HG03095 (cell line): Measurements from ENCODE around the gene TYW1B.
"Not testable (repeated sequence)": the region's sequence is repeated elsewhere in the genome, so short reads cannot be mapped to it uniquely, and the experiment has no call there.

Experiments
- ATAC-seq: cut with Tn5 transposase; IDR thresholded peaks from one replicate; pipeline ENCODE4 v1.9.1; 2021; ENCODE audit warnings: moderate library complexity; ENCODE audit not compliant: unreplicated experiment

TYW1B gene

DNA sequence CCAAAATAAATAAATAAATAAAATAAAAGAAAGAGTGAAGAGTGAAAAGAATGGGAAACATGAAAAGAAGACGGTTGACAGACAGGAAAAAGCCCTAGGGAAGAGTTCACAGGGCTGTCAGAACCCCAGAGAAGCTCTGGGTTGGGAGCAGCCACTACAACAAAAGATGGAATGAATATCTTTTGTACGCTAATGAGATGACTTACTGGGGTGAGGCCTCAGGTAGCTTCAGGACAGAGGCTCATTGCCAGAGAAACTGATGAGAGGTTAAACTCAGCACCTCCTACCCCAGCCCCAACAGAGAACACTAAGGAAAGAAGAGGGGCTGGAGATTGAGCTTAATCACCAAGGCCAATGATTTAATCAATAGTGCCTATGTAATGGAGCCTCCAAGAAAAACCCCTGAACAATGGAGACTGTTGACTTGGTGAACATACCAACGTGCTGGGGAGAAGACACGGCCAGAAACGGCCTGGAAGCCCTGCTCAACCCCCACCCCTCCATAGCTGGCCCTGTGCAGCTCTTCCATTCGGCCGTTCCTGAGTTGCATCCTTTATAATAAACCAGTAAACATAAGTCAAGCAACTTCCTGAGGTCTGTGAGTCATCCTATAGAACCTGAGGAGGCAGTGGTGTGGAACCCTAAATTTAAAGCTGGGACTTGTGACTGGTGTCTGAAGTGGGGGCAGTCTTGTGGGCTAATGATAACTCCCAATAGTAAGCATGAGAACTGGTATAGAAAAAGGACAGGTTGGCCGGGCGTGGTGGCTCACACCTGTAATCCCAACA, 11.4 kb downstream of the TYW1B start:
- not testable (repeated sequence) for ATAC-seq

DNA sequence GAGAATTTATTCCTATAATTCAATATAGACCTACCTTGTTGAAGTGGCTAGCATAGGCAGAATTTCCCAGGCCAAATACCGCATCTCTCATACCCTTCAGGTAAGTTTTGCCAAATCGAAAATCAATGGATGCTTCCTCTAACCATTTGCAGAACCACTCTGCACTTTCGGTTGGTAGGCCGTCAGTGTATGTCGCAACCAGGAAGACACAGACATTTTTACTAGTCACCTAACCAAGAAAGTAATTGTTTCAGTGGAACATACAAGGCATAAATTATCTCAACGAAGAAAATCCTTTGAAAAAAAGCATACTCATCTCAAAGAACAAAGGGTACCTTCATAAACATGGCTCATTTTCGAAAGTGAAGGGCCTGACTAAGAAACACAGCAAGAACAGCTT, 17.6 kb downstream of the TYW1B start:
- ATAC-seq: not testable (repeated sequence)

DNA sequence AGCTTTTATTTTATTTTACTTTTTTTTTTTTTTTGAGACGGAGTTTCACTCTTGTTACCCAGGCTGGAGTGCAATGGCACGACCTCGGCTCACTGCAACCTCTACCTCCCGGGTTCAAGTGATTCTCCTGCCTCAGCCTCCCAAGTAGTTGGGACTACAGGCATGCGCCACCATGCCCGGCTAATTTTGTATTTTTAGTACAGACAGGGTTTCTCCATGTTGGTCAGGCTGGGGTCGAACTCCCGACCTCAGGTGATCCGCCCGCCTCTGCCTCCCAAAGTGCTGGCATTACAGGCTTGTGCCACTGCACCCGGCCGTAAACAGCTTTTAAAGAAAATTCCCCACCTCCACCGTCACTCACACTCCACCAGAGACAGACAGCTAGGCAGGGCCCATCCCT, 19.5 kb downstream of the TYW1B start:
- ATAC-seq: not testable (repeated sequence)

DNA sequence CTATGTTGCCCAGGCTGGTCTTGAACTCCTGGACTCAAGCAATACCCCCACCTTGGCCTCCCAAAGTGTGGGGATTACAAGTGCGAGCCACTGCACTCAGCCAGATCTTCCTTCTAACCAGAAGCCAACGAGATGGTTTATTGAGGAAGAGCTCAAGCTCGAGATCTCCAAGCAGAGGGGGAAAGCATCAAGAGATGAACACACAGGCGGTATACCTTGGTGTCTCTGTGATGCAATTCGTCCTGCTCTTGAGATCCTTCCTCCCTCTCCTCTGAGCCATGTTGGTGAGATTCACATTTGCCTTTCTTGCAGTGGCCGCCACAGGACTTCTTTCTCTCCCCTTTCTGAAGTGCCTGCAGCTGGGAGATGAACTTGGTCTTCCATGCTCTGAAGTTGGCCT, 21.1 kb downstream of the TYW1B start:
- not testable (repeated sequence) for ATAC-seq

DNA sequence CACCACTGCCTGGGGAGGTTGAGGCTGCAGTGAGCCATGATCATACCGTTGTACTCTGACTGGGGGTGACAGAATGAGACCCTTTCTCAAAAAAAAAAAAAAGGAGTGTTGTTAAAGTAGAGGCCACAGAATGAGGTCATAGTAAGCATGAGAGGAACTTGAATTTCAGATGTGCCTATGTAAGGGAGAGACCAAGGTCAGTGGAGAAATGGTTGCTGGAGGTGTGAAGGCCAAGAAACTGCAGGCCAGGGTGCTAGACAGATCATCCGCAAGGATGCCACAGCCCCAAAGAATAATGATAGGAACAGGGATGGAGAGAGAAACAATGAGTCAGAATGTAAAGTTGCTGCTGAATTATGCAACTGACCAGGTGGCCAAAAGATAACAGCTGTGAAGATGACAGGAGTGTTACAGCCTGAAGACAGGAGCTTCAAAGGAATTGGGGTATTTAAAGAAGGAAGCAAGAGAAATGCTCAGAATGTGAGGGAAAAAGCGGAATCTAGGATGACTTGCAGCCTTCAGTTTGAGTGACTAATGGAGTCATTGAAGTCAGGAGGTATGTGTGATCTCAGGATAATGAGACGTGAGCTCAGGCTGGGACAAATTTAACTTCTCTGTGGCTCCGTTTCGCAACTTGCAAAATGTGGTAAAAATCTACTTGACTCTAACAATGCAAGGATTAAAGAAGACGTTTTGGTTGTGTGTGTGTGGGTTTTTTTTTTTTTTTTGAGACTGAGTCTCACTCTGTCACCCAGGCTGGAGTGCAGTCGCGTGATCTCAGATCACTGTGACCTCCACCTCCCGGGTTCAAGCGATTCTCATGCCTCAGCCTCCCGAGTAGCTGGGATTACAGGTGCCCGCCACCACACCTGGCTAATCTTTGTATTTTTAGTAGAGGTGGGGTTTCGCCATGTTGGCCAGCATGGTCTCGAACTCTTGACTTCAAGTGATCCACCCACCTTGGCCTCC, 22.2 kb downstream of the TYW1B start:
- ATAC-seq: no peak

DNA sequence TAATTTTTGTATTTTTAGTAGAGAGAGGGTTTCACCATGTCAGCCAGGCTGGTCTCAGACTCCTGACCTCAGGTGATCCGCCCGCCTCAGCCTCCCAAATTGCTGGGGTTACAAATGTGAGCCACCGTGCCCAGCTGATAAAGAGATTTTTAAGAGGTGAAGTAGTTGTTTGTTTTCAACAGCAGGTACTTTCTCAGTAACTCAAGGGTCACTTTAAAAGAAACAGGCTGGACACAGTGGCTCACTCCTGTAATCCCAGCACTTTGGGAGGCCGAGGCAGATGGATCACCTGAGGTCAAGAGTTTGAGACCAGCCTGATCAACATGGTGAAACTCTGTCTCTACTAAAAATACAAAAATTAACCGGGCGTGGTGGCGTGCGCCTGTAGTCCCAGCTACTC, 24.2 kb downstream of the TYW1B start:
- ATAC-seq: not testable (repeated sequence)

DNA sequence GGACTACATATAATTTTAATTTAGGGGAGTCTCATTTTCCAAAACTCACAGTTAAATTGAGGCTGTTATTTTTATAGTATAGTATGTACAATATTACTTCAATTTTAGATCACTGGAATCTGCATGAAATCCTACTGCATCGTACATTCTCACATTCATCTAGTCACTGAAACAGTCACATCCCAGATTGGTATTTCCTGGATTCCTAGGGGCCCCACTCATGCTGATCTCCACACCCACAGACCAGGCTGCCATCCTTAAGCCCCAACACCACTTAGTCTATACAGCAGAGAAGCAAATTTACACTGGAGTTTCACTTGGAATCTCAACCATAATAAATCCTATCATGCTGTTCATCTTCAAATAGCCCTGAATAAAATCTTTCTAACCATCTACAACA, 26.4 kb downstream of the TYW1B start:
- not testable (repeated sequence) for ATAC-seq

DNA sequence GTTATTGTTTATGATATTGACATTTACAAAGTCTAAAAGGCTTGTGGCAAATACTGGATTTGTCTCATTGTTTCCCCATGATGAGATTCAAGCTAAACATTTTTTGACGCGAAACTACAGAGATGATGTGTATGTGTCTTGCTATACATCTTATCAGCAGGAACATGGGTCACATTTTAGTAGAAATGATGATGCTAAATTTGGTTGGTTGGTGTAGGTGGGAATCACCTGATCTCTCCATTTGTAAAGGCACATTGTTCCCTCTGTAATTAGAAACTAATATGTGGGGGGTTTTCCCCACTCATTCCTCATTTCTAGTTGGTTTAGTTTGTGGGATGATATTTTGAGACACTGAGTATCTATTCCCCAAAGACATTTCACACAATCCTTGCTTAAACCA, 32.6 kb downstream of the TYW1B start:
- ATAC-seq: not testable (repeated sequence)

DNA sequence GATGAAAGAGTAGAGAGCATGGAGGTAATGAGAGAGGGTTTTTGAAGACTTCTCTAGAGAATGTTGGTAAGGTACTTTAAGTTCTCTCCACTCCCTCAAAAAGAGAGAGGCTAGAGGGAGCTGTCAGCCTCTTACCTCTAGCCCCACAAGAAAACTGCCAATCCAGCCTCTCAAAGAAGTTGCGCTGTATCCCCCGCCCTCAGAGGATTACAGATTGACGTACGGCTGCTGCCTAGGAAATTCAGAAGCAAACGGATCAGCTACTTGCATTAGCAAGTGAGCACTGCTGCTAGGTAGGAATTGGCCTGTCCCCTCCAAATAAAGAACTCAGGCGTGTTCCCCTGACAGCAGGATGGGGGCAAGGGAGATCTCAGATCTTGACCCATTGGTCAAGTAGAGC, 34.2 kb downstream of the TYW1B start:
- no peak for ATAC-seq

DNA sequence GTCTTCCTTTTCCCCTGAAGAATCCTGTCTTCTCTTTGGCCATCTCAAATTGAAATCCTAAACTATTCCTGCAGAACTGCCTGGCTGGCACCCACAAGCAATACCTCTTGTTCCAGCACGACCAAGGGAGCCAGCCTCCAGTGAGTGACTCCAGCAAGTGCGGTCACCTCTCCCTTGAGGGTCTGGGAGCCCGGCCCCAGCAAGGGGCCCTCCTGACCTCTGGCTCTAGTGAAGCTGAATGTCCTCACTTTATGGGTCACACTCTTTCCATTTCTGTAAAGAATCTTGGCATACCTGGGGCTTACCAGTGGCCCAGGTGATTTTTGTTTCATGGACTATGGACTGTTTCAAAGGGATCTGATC, 37.3 kb downstream of the TYW1B start:
- ATAC-seq: not testable (repeated sequence)

DNA sequence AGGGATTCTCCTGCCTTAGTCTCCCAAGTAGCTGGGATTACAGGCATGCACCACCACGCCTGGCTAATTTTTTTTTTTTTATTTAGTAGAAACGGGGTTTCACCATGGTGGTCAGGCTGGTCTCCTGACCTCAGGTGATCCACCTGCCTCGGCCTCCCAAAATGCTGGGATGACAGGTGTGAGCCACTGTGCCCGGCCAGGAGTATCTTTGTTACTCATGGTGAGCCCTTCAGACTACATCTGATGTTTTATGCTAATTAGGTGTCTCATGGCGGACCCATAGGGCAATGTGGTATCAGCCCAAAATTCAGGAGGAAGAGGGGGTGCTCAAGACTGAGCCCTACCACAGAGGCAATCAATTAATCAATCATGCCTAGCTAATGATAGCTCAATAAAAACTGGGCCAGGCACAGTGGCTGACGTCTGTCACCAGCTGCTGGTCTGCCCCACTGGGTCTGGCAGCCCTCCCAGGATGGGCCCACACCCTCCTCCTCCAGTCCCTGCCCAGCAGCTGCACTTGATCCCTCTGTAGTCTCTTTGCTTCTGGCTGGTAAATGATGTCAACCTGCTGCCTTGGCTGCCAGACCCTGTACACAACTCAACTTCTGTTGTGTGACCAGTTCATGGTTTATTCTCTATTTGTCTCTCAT, 37.8 kb downstream of the TYW1B start:
- ATAC-seq: not testable (repeated sequence)

DNA sequence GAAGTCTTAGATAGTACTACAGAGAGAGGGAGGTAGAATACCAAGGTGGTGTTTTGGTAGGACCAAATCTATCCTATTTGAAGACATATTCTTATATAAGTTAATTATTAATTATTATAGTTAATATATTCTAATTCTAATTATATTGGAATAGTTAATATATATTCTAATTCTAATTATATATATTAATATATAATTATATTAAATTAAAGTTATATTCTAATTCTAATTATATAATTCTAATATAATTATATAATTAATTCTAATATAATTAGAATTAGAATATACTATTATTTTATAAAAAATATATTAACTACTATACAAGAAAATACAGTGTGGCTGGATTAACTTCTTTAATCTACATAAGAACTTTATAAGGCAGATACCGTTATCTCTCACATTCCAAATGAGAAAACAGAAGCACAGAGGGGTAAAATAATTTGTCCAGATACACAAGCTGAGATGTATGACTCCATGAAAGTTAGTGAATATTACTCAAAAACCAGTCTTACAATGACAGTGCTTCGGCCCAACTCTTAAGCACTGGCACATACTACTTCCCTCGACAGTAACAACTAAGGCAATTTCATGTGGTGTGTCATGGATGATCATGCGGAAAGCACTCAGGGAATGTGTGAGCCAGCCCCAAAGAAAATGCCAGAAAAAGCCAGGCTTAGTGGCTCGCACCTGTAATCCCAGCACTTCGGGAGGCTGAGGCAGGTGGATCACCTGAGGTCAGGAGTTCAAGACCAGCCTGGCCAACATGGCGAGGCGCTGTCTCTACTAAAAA, 42.6 kb downstream of the TYW1B start:
- no peak for ATAC-seq

DNA sequence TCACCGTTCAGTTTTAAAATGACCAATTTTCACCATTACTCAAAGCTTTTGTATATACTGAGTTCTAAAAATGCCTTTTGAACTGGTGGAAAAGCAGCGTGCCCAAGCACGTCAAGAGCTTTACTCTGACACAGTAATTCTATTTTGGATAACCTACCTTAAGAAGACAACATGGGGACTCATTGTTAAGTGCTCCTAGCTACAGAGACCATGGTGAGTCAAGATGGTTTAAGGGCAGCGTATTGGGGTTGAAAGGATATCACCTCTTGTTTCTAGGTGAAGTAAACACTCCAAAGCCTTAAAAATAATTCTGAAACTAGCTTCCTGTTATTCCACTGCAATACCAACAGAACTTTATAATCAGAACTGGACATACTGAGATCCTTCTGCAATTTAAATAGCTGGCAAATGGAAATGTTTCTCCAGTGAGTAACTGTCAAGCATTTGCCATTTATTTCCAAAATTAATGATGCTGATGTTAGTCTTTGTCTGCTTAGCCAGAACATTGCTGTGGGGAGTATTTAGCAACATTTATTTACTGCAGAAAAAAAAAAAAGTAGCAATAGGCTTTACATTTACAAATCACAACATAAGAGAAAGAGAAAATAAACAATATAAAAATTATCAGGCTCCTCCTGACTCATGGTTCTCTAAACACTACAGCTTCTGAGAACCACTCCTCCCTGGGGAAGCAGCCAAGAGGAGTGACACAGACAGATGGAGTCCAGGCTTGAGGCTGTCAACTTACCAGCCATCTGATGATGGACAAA, 44.2 kb downstream of the TYW1B start:
- not testable (repeated sequence) for ATAC-seq

DNA sequence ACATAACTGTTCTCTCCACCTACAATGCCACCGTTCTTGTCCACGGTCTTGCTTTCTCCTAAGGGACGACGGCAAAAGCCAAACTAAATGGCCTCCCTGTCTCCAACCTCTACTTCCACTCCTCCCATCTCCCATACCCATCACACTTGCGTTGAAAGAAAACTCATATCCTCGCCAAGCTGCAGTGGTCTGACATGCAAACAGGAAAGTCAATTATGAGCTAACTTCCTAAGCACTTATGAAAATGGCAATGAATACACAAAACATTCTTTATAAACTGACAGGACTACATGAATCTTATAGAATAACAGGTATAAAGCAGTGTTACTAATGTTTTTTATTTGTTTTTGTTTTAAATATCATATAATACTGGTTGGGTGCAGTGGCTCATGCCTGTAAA, 46.4 kb downstream of the TYW1B start:
- ATAC-seq: no peak

DNA sequence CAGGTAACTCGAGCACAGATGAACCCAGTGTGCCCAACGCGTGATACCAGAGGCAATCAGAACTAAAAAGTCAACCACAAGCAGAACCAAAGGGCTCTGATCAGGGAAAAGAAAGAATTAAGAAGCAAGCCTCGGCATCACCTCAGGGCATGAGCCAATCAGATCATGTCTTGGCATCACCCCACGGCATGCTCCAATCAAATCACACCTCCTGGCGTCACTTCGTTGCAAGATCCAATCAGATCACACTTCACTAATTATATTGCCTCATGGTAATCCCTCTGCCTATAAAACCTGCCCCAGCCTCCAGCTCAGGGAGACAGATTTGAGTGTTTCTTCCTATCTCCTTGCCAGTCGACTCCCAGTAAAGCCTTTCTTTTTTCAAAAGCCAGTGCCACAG, 46.8 kb downstream of the TYW1B start:
- ATAC-seq: no peak

DNA sequence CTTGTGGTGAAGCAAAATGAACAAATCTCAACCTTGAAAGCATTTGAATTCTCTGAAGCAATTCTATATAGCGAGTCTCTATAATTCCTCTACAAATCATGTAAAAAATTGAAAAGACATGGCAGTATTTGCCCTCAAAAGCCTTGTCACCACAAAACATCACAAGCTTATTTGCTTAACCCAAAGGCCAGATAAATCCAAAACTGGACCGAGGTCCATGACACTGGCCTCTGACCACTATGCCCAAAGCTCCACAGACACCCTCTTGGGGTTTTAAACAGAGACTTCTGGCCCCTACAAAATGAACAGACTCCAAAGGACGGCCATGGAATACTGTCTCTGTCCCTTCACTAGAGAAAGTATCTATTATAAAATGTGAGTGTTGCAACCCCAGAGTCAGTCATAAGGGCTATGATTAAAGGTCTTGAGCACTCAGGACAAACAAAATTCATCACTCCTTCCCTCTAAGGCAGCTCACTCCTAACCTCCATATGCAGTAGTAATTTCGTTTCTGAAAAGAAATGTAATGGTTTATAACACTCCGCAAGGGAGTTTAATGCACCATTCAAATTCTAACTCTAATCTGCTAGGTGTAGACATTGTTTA, 47.6 kb downstream of the TYW1B start:
- not testable (repeated sequence) for ATAC-seq

DNA sequence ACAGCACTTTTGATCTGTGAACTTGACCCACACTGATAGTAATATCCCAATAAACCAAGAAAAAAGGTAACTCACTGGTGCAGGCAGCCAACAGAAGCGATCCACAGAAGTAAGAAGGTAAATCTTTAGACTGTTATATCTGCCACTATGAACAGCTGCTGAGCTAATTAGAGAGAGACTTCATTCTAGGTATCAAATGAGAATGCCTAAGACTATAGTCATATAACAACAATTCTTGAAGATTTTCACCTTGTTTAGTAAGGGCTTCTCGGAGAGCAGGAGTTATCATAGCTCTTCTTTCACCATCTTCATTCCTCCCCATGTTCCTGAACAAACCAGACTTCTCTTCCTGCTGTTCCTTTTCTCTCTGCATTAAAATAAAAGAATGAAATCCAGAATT, 50.8 kb downstream of the TYW1B start:
- ATAC-seq: not testable (repeated sequence)

DNA sequence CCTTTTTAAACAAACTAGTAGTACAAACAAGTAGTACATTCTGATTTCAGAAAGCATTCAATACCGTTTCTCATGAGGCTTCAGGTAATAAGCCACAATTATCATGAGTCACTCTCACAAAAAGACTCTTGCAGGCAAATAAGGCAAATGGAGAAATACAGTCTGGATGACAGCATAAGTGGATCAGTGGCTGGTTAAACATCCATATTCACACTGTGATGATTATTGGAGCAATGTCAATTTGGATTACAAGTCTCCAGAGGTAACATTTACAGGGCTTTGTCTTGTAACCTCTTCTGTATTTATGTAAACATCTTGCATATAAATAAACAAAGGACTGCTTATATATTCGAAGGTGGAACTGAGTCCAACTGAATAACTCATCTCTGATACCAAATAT, 55.4 kb downstream of the TYW1B start:
- not testable (repeated sequence) for ATAC-seq

DNA sequence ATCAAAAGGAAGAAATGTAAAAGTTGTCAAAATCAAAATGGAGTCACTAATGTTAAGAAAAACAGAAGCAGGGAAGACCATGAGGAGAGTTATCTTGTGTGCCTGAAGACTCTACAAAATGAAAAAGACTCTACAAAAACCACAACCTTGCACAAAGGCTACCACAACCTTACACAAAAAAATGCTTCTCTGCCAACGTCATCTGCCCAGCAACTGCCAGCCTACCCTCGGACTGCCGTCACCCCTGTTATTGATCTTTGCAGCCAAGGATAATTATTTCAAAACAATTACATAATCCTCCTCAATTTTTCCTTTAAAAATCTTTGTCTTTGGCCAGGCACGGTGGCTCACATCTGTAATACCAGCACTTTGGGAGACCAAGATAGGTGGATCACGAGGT, 61.0 kb downstream of the TYW1B start:
- not testable (repeated sequence) for ATAC-seq
